Kidney epithelial cell (primary cell): Measurements from ENCODE around the gene PDHB. TPM values are rescaled to one million over a fixed set of nuclear protein-coding genes. Genes with fewer than 3 reads are reported as not detected.

ENCODE experiments used
- DNase-seq: peaks from one replicate; pipeline ENCODE4 v3.0.0-alpha.2; 2010; ENCODE audit warnings: low read depth
- H3K27me3 ChIP-seq: 2 replicates; pipeline ENCODE4 v1.6.0; 2011; ENCODE audit warnings: low read length; ENCODE audit not compliant: control insufficient read depth, insufficient read depth
- H3K36me3 ChIP-seq: 2 replicates; pipeline ENCODE4 v1.5.1; 2011; ENCODE audit warnings: low read length; ENCODE audit not compliant: control insufficient read depth, insufficient read depth
- H3K4me3 ChIP-seq: 2 replicates; pipeline ENCODE4 v1.5.1; 2011; ENCODE audit warnings: low read depth, mild to moderate bottlenecking, control low read depth, low read length
- CTCF ChIP-seq: IDR thresholded peaks from 2 replicates; pipeline ENCODE4 v1.5.1; 2011; ENCODE audit warnings: mild to moderate bottlenecking, moderate library complexity, low read length, control low read depth, inconsistent platforms; ENCODE audit not compliant: insufficient read depth, poor library complexity, severe bottlenecking
- total RNA-seq: library from RNA; depleted of rRNA; stranded (reverse); fragments of >200 nt; gene quantifications from 2 replicates; pipeline ENCODE4 v1.2.3, GENCODE V29; 2015

Gene PDHB
- total RNA-seq, 1 donor from 2014 or later, result 62.8 TPM

- Histone ChIP-seq H3K27me3 (no peaks in the 10 kb centered on the region), H3K4me3 (no peak overlapping the region), H3K36me3 (no peaks in the 10 kb centered on the region)
- no peak for TF ChIP-seq CTCF
- DNase-seq, result no peak
Observed at GRCh38 chr3:58421004-58421403, 12.6 kb downstream of the PDHB start.

DNA sequence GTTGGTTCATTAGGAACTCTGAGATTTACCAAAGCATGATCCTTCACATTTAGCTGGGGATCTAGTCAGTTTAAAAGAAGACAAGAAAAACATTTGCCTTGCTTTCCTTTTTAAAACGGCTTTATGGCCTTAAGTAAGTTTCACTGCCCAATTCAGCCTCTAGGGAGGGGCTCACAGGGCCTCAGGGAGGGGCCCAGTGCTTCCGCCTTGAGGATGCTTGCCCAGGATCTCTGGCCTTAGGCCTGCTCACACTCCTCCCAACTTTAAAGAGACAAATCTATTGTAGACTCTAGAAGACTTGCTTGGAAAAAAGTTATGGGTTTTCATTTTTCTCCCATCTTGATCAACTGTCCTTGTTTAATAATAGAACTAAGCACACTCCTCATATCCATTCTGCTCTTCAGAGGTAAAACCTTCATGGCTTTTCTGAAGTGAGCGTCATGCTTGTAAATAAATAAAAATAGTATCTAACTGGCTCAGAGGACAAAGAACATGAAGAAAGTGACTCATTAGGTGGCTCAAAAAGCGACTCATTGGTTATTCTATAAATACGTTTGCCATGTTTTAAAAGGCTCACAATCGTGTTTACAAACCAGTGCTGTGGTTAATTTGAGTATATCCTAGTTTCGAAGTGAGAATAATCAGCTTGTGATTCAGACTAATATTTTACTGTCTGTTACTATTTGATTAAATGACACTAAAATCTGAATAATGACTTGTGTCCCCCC, 13.7 kb downstream of the PDHB start:
- no peaks in the 10 kb centered on the region for H3K27me3 ChIP-seq
- TF ChIP-seq CTCF, result no peak
- DNase-seq, result no peak
- H3K36me3 ChIP-seq, result no peaks in the 10 kb centered on the region
- no peak overlapping the region for H3K4me3 ChIP-seq

DNA sequence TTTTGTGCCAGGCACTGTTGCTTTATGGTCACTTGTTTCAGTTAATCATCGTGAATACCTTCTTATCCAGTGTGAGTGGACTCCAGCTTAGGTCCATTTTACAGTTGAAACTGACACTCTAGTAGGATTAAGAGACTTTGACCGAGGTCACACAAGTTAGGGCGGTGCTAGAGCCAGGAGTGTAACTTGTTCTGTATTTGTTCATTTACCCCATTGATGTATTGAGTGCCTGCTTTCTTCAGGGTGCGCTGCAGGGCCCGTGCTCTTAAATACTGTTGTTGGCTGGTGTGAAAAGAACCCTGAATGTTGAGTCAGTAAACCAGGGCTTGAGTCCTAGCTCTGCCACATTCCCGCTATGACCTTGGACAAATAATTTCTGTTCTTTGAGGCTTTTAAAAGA, 15.4 kb downstream of the PDHB start:
- H3K4me3 ChIP-seq, result no peak overlapping the region
- H3K36me3 ChIP-seq, result no peaks in the 10 kb centered on the region
- DNase-seq, result no peak
- TF ChIP-seq CTCF, result no peak
- no peaks in the 10 kb centered on the region for H3K27me3 ChIP-seq

GRCh38 chr3:58417075-58417474, 16.6 kb downstream of the PDHB start:
- no peak overlapping the region for H3K4me3 ChIP-seq
- TF ChIP-seq CTCF, result no peak
- DNase-seq, result no peak
- no peaks in the 10 kb centered on the region for H3K27me3 ChIP-seq
- no peaks in the 10 kb centered on the region for H3K36me3 ChIP-seq

DNA sequence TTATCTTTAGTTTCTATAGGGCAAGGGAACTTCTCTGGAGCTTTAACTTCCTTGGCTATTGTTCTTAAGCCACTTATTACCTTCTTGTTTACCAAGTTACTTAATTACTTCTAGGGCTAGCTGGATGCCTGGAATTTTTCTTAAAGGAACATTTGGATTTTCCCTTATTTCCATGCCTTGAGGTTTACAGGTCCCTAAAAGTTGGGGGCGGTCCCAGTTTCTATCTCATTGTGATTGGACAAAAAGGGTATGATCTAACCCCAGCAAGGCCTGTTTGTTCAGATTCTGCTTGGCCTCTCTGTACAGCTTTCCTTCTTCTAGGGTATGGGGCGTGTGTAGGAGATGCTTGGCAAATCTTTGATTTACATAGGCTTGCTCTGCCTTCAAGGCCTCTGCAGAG, 17.4 kb downstream of the PDHB start:
- TF ChIP-seq CTCF, result no peak
- no peak overlapping the region for H3K4me3 ChIP-seq
- no peak for DNase-seq
- H3K36me3 ChIP-seq, result no peaks in the 10 kb centered on the region
- no peaks in the 10 kb centered on the region for H3K27me3 ChIP-seq
